RWPE1 (cell line): ENCODE data around the gene COPG1.

Experiments used
- CTCF ChIA-PET: fragments of 350-600 bp; sonication (Branson Sonifier 250); formaldehyde crosslinking; extraction: SDS; loops from one replicate; lab custom pipeline; 2021; lab: Yijun Ruan, JAX
- POLR2A ChIA-PET: fragments of 400-600 bp; formaldehyde crosslinking; extraction: SDS; loops from one replicate; lab custom pipeline; 2020; ENCODE audit warnings: antibody characterized with exemption; ENCODE audit not compliant: low non-redundant PET; lab: Yijun Ruan, JAX
- DNase-seq: peaks from one replicate; pipeline ENCODE4 v3.0.0; 2012; ENCODE audit warnings: low spot score
- H3K27ac ChIP-seq: fragments of 450-650 bp; 2 replicates; pipeline ENCODE4 v1.5.1; 2017
- CTCF ChIP-seq: fragments of 450-650 bp; conservative IDR thresholded peaks from 2 replicates; pipeline ENCODE4 v1.5.1; 2017; ENCODE audit warnings: low read depth, mild to moderate bottlenecking

COPG1 gene

GRCh38 chr3:129310111-129311011 lies 61.0 kb downstream of the COPG1 start:
- peak; percentile 86 for DNase-seq
- TF ChIP-seq CTCF: no peak
- H3K27ac ChIP-seq: peak overlapping the region; percentile 87
- ChIA-PET POLR2A (no interaction called here), CTCF (interaction anchor here (0.6 to 0.7 kb wide), 2 partner anchors 10 to 277 kb away, joined by 3 read pairs; no protein-coding TSS in a partner anchor)

GRCh38 chr3:129311054-129311902 lies 61.9 kb downstream of the COPG1 start:
- peak overlapping the region; percentile 87 for H3K27ac ChIP-seq
- ChIA-PET POLR2A (no interaction called here), CTCF (interaction anchor here (0.7 kb wide), 1 partner anchor 278 kb away, joined by 3 read pairs; no protein-coding TSS in a partner anchor)
- TF ChIP-seq CTCF: no peak
- no peak for DNase-seq

- CTCF ChIA-PET: interaction anchor here (0.7 kb wide), 1 partner anchor 280 kb away, joined by 4 read pairs; no protein-coding TSS in a partner anchor
- POLR2A ChIA-PET: no interaction called here
- no peak for DNase-seq
- H3K27ac ChIP-seq: peak overlapping the region; percentile 89
- TF ChIP-seq CTCF: no peak
Observed at GRCh38 chr3:129312021-129312639, 62.7 kb downstream of the COPG1 start.

DNA sequence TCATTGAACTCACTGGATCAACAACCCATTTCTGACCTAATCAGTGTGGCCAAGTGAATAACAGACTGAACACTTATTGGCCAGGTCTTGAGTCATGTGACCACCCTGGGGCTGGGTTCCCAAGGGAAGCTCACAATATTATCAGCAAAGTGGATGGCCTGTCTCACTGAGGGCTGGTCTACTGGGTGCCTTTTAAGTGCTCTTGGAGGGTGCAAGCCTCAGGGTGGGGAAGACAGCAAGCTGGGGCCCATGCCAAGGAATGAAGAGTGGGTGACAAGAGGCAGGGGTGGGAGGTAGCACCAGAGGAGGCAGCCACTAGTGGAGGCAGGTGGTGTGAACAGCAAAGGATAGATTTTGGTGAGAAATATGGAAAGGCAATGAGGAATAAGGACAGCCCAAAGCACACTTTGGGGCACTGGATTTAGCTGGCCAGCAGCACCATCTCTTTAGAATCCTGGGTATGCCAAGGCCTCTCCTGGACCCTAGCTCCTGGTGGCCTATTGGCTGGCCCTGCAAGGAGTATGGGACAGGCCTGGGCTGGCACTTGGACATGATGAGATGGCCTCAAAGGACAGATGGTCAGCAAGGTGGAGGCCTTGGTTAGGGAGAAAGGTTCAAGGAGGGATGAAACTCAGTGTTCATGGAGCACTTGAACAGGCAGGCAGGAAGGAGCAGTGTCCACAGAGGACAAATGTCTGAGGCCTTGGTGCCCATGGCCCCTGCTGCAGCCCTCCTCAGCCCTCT lies 63.4 kb downstream of the COPG1 start:
- CTCF ChIA-PET: no interaction called here
- peak overlapping the region; percentile 89 for H3K27ac ChIP-seq
- no peak for TF ChIP-seq CTCF
- no peak for DNase-seq
- POLR2A ChIA-PET: interaction anchor here (0.8 kb wide), 1 partner anchor 34 kb away, joined by 3 read pairs; no protein-coding TSS in a partner anchor

- POLR2A ChIA-PET: interaction anchor here (0.8 kb wide), 1 partner anchor 34 kb away, joined by 3 read pairs; no protein-coding TSS in a partner anchor
- CTCF ChIA-PET: no interaction called here
- DNase-seq: no peak
- TF ChIP-seq CTCF: no peak
- peak overlapping the region; percentile 89 for H3K27ac ChIP-seq
Observed at GRCh38 chr3:129313415-129313664, 63.9 kb downstream of the COPG1 start.
